Measurements from ENCODE around the gene SMIM20.

The SMIM20 gene

GRCh38 chr4:25962393-25962792 lies 48.4 kb downstream of the SMIM20 start:
- DNase-seq, result no peak

GRCh38 chr4:25965629-25966028 lies 51.6 kb downstream of the SMIM20 start:
- no peak for DNase-seq

GRCh38 chr4:25966171-25966570 lies 52.2 kb downstream of the SMIM20 start:
- no peak for DNase-seq

- DNase-seq, result no peak
These were observed 55.5 kb downstream of the SMIM20 start for GRCh38 chr4:25969374-25970155.

- no peak for DNase-seq
These were observed 56.2 kb downstream of the SMIM20 start for GRCh38 chr4:25970226-25970675.

GRCh38 chr4:25970691-25971432 lies 56.8 kb downstream of the SMIM20 start:
- no peak for DNase-seq

- no peak for DNase-seq
These were observed 58.3 kb downstream of the SMIM20 start for GRCh38 chr4:25972366-25972765.

- no peak for DNase-seq
These were observed 59.1 kb downstream of the SMIM20 start for GRCh38 chr4:25972984-25973745.

- DNase-seq, result no peak
These were observed 62.8 kb downstream of the SMIM20 start for GRCh38 chr4:25976780-25977179.

GRCh38 chr4:25977397-25978170 lies 63.6 kb downstream of the SMIM20 start:
- DNase-seq, result no peak

- no peak for DNase-seq
These were observed 64.3 kb downstream of the SMIM20 start for GRCh38 chr4:25978327-25978726.

Measured in NCI-H2107 (cell line).